ENCODE measurements around the gene PRRT3. TPM values are rescaled to one million over a fixed set of nuclear protein-coding genes. Genes with fewer than 3 reads are reported as not detected.

Gene PRRT3
- total RNA-seq, 2 experiments from 2014 or later: 1.4 to 4.3 TPM

DNA sequence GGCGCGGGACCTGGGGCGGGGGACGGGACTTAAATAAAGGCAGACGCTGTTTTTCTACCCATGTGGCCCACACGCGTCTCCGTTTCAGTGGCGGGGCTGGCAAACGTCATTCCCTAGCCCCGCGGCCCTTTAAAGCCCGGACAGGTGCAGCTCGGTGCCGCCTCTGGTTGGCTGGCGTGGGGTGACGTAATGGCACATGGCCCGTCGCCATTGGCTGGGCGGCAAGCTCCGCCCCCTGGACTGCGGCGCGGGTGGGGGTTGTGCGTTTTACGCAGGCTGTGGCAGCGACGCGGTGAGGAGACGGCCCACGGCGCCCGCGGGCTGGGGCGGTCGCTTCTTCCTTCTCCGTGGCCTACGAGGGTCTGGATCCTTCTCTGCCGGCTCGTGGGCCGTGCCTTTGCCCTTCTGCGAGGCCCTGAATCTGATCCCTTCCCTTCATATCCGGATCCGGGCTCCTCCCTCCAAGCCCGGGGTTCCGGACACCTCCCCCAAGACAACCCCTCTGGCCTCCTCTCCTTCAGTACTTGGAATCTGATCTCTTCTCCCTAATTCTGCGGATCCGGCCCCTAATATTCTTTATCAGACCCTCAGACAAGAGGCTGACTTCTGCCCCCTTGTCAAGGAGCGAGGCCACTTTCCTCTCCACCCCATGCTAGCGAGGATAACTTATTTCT, 18.5 kb downstream of the PRRT3 start, which contains the start of gene CRELD1:
TSS of gene CRELD1 (plus strand) at position 274 of the 674 bp plus-strand sequence. CDS start 605 bp downstream, outside the sequence.
- Histone ChIP-seq H4K20me1 (ENCODE audit: insufficient read depth, low read length) (no peaks in the 10 kb centered on the region), H3K79me2 (ENCODE audit: insufficient read depth, low read depth, low read length) (no peaks in the 10 kb centered on the region; the same call in 1 of the 2 replicates), H3K4me3 (ENCODE audit: low read depth, low read length, poor library complexity, severe bottlenecking) (peak within 1 kb of the TSS; percentile 71), H3K9me3 (ENCODE audit: low read length) (no peaks in the 10 kb centered on the region), H3K4me2 (ENCODE audit: low read length) (peak within 1 kb of the TSS; percentile 98), H3K36me3 (ENCODE audit: insufficient read depth, low read length) (peaks cover 16% of the 10 kb centered on the region; the same call in 1 of the 2 replicates), H3K27ac (ENCODE audit: low read depth, low read length, poor library complexity, severe bottlenecking) (peak within 1 kb of the TSS; percentile 76), H3K4me1 (ENCODE audit: insufficient read depth, low read length, poor library complexity, severe bottlenecking) (peaks cover 22% of the 10 kb centered on the region), H3K9me2 (ENCODE audit: insufficient read depth, low read length) (no peaks in the 10 kb centered on the region), H2AFZ (ENCODE audit: low read length) (peak within 1 kb of the TSS; percentile 77)
- peak; percentile 97 for DNase-seq (ENCODE audit: low spot score)
- ChIA-PET CTCF (ENCODE audit: unreplicated experiment) (interaction anchor here (0.6 kb wide), 1 partner anchor 323 kb away, joined by 3 read pairs; no protein-coding TSS in a partner anchor), POLR2A (interaction anchor here (0.6 to 1.2 kb wide), 9 partner anchors 19 to 387 kb away, joined by 3 to 7 read pairs (median 3); partner anchors contain the start of genes PRRT3 and SEC13)
- intact Hi-C loops (cut with micrococcal nuclease; ENCODE audit: unreplicated experiment): loop anchor here (1.0 to 10.0 kb wide), 9 partner anchors 19 to 536 kb away; partner anchors contain the start of genes ARPC4, EMC3, FANCD2 and PRRT3
- TF ChIP-seq EZH2phosphoT487 (IDR thresholded peaks at IDR 0.05; ENCODE audit: borderline replicate concordance, low read depth, low read length): no peak
- TF ChIP-seq CTCF (conservative IDR thresholded peaks at IDR 0.05; ENCODE audit: low read length): no peak
- no TSS peak for BruUV-seq (replicated peaks)

- DNase-seq (ENCODE audit: low spot score): peak; percentile 87
- peaks cover 22% of the 10 kb centered on the region for H3K4me1 ChIP-seq (ENCODE audit: insufficient read depth, low read length, poor library complexity, severe bottlenecking)
- peak overlapping the region; percentile 77 for H2AFZ ChIP-seq (ENCODE audit: low read length)
- intact Hi-C loops (cut with micrococcal nuclease; ENCODE audit: unreplicated experiment): loop anchor here (1.0 to 10.0 kb wide), 9 partner anchors 19 to 536 kb away; partner anchors contain the start of genes ARPC4, EMC3, FANCD2 and PRRT3
- peaks cover 16% of the 10 kb centered on the region; the same call in 1 of the 2 replicates for H3K36me3 ChIP-seq (ENCODE audit: insufficient read depth, low read length)
- no peak for TF ChIP-seq EZH2phosphoT487 (IDR thresholded peaks at IDR 0.05; ENCODE audit: borderline replicate concordance, low read depth, low read length)
- peak; percentile 85 for TF ChIP-seq CTCF (conservative IDR thresholded peaks at IDR 0.05; ENCODE audit: low read length)
- CTCF ChIA-PET (ENCODE audit: unreplicated experiment): interaction anchor here (0.6 to 1.4 kb wide), 4 partner anchors 10 to 388 kb away, joined by 3 to 4 read pairs (median 3); partner anchors contain the start of genes PRRT3 and SEC13
- H3K79me2 ChIP-seq (ENCODE audit: insufficient read depth, low read depth, low read length): no peaks in the 10 kb centered on the region; the same call in 1 of the 2 replicates
- no peaks in the 10 kb centered on the region for H4K20me1 ChIP-seq (ENCODE audit: insufficient read depth, low read length)
- H3K9me3 ChIP-seq (ENCODE audit: low read length): no peaks in the 10 kb centered on the region
- peak overlapping the region; percentile 71 for H3K4me3 ChIP-seq (ENCODE audit: low read depth, low read length, poor library complexity, severe bottlenecking)
- H3K27ac ChIP-seq (ENCODE audit: low read depth, low read length, poor library complexity, severe bottlenecking): peak overlapping the region; percentile 76
- peak overlapping the region; percentile 98 for H3K4me2 ChIP-seq (ENCODE audit: low read length)
- no TSS peak for BruUV-seq (replicated peaks)
- H3K9me2 ChIP-seq (ENCODE audit: insufficient read depth, low read length): no peaks in the 10 kb centered on the region
- POLR2A ChIA-PET: interaction anchor here (0.6 to 1.6 kb wide), 14 partner anchors 12 to 388 kb away, joined by 3 to 10 read pairs (median 4); partner anchors contain the start of genes EMC3, JAGN1, PRRT3 and SEC13
Observed at GRCh38 chr3:9932843-9933560, 19.2 kb downstream of the PRRT3 start.

Measured in OCI-LY7 (cell line).